GM12878 (cell line): Measurements from ENCODE around the gene IQSEC2. TPM values are rescaled to one million over a fixed set of nuclear protein-coding genes. Genes with fewer than 3 reads are reported as not detected.

Source experiments
- ATAC-seq: fragments of 200-7000 bp; cut with Tn5 transposase; 3 replicates; pipeline ENCODE4 v1.9.1; 2020; ENCODE audit warnings: mild to moderate bottlenecking, moderate library complexity
- BruUV-seq: library from RNA; stranded (reverse); fragments of 400-500 nt; replicated peaks from 2 replicates; lab custom pipeline; 2021; lab: Mats Ljungman, UMichigan
- CTCF ChIA-PET: fragments of 300-600 bp; sonication (Branson Sonifier 250); formaldehyde crosslinking; extraction: SDS; loops from one replicate; lab custom pipeline; 2021; ENCODE audit warnings: inconsistent platforms; lab: Yijun Ruan, JAX
- POLR2A ChIA-PET: fragments of 350-600 bp; formaldehyde crosslinking; extraction: SDS; loops from one replicate; lab custom pipeline; 2021; ENCODE audit warnings: inconsistent platforms; lab: Charles Lee
- RAD21 ChIA-PET: fragments of 300-600 bp; sonication (Branson Sonifier 250); formaldehyde crosslinking; loops from one replicate; lab custom pipeline; 2023; ENCODE audit warnings: antibody characterized with exemption; ENCODE audit not compliant: unreplicated experiment; lab: Charles Lee
- SMC1A ChIA-PET: fragments of 300-600 bp; sonication (Branson Sonifier 250); formaldehyde crosslinking; loops from one replicate; lab custom pipeline; 2023; ENCODE audit not compliant: unreplicated experiment, uncharacterized antibody; lab: Charles Lee
- DNase-seq: peaks from one replicate; pipeline ENCODE4 v3.0.0-alpha.2; 2011; ENCODE audit warnings: low read depth, low spot score
- FAIRE-seq: peaks from 3 replicates; lab custom pipeline; 2011; peaks lifted over from hg19 to GRCh38; lab: Jason Lieb, UNC
- H2AFZ ChIP-seq: 2 replicates; pipeline ENCODE4 v1.6.0; 2011; ENCODE audit warnings: low read depth, low read length, control low read depth; ENCODE audit not compliant: control insufficient read depth
- H3K27ac ChIP-seq: 2 replicates; pipeline ENCODE4 v1.5.1; 2011; ENCODE audit warnings: control low read depth; ENCODE audit not compliant: control insufficient read depth, insufficient read depth
- H3K27me3 ChIP-seq, 2 experiments: replicated peaks in 1 of 2; 2 replicates each; pipeline versions ENCODE4 v1.6.0 to v1.6.1; 2011; ENCODE audit warnings: low read length in 1 of 2; ENCODE audit not compliant: control insufficient read depth in 2 of 2, insufficient read depth in 2 of 2
- H3K36me3 ChIP-seq, 2 experiments: 2 replicates each; pipeline ENCODE4 v1.5.1; 2011; ENCODE audit warnings: low read length in 1 of 2; ENCODE audit not compliant: control insufficient read depth in 2 of 2, insufficient read depth in 2 of 2
- H3K4me1 ChIP-seq: 2 replicates; pipeline ENCODE4 v1.6.1; 2011; ENCODE audit warnings: mild to moderate bottlenecking, low read length, moderate library complexity, mixed read lengths; ENCODE audit not compliant: control insufficient read depth, insufficient read depth
- H3K4me2 ChIP-seq: 2 replicates; pipeline ENCODE4 v1.6.0; 2011; ENCODE audit warnings: control low read depth; ENCODE audit not compliant: control insufficient read depth, insufficient read depth
- H3K4me3 ChIP-seq: fragments of 200-600 bp; sonication (generic); 2 replicates; pipeline ENCODE4 v1.5.1; 2016
- H3K79me2 ChIP-seq: 2 replicates; pipeline ENCODE4 v1.6.0; 2011; ENCODE audit warnings: low read length; ENCODE audit not compliant: control insufficient read depth, insufficient read depth
- H3K9ac ChIP-seq: 2 replicates; pipeline ENCODE4 v1.8.0; 2011; ENCODE audit warnings: low read length, control low read depth, mixed read lengths; ENCODE audit not compliant: control insufficient read depth, insufficient read depth
- H3K9me3 ChIP-seq: replicated peaks from 3 replicates; pipeline ENCODE4 v1.5.1; 2011; ENCODE audit warnings: mild to moderate bottlenecking, low read length; ENCODE audit not compliant: control insufficient read depth, insufficient read depth
- H4K20me1 ChIP-seq: 2 replicates; pipeline ENCODE4 v1.6.0; 2011; ENCODE audit not compliant: control insufficient read depth, insufficient read depth
- ATF7 ChIP-seq: fragments of 450-650 bp; IDR thresholded peaks from 2 replicates; pipeline ENCODE4 v1.6.1; 2016; ENCODE audit warnings: low read depth, mild to moderate bottlenecking
- BRCA1 ChIP-seq: IDR thresholded peaks from 2 replicates; pipeline ENCODE4 v1.6.1; 2011; ENCODE audit warnings: low read depth, low read length, improper control_type of control experiment
- GABPA ChIP-seq: IDR thresholded peaks from 2 replicates; pipeline ENCODE4 v1.6.1; 2014; ENCODE audit warnings: antibody characterized with exemption, low read depth, mild to moderate bottlenecking, inconsistent platforms
- MTA2 ChIP-seq: fragments of 450-650 bp; IDR thresholded peaks from 2 replicates; pipeline ENCODE4 v1.6.1; 2016; ENCODE audit warnings: low read depth, mild to moderate bottlenecking, moderate library complexity
- MYB ChIP-seq: fragments of 150-350 bp; IDR thresholded peaks from 2 replicates; pipeline ENCODE4 v1.6.1; 2014; ENCODE audit warnings: mild to moderate bottlenecking, low read depth, low read length, borderline replicate concordance
- SIN3A ChIP-seq: IDR thresholded peaks from 2 replicates; pipeline ENCODE4 v1.6.1; 2012; ENCODE audit warnings: low read depth, low read length, improper control_type of control experiment
- SRF ChIP-seq, 2 experiments: IDR thresholded peaks; 2 replicates each; pipeline ENCODE4 v1.6.1; 2011; ENCODE audit warnings: low read depth in 2 of 2, low read length in 2 of 2, mild to moderate bottlenecking in 1 of 2, moderate library complexity in 1 of 2
- ZNF592 ChIP-seq: fragments of 450-650 bp; IDR thresholded peaks from 2 replicates; pipeline ENCODE4 v1.6.1; 2017; ENCODE audit warnings: mild to moderate bottlenecking, moderate library complexity
- WGBS: methylation state at CpG from one replicate; pipeline ENCODE4 v1.1.6; 2016; ENCODE audit warnings: low lambda C conversion rate; ENCODE audit not compliant: insufficient replicate concordance, insufficient coverage; ENCODE audit errors: missing lambda C conversion rate; 5-methylcytosine and 5-hydroxymethylcytosine counted together
- in situ Hi-C: fragments of 300-500 bp; cut with MboI; formaldehyde crosslinking; loops from 9 replicates; pipeline ENCODE4 v1.14.3; 2018; ENCODE audit warnings: mixed read lengths
- intact Hi-C: fragments of 100-400 bp; cut with micrococcal nuclease; formaldehyde crosslinking; loops from one replicate; pipeline ENCODE4 v1.14.2; 2022; ENCODE audit not compliant: unreplicated experiment
- polyA plus RNA-seq, 11 experiments: library from polyadenylated mRNA; depleted of rRNA in 4 of 11; unstranded in 6 of 11; stranded (reverse) in 5 of 11; fragments of >200 nt; fragmentation: Nextera tagmentation in 4 of 11; fragmentation: Illumina TruSeq in 1 of 11; extraction: Ambion mirVana in 4 of 11; extraction: Trizol in 1 of 11; gene quantifications; 1 replicate in 1 of 11; 2 replicates in 10 of 11; pipeline versions ENCODE4 v1.2.1 to v1.2.3, GENCODE V29; 2011 to 2016; ENCODE audit warnings: inconsistent platforms in 2 of 11, missing spikeins in 2 of 11, low read depth in 1 of 11
- total RNA-seq, 4 experiments: library from RNA; depleted of rRNA in 3 of 4; stranded (reverse); fragments of >200 nt in 3 of 4; fragmentation: Illumina TruSeq in 1 of 4; extraction: Trizol in 1 of 4; gene quantifications; 2 replicates each; pipeline versions ENCODE4 v1.2.1 to v1.2.3, GENCODE V29; 2013 to 2021
- TF ChIP-seq, protein P1 (sequence below): fragments of 450-650 bp; formaldehyde crosslinking; IDR thresholded peaks from 2 replicates; pipeline ENCODE4 v1.4.0; 2022; ENCODE audit warnings: mild to moderate bottlenecking, moderate library complexity

Gene IQSEC2
- total and polyA plus RNA-seq, 10 of the 15 experiments (the other 5 are each of a cell fraction or from before 2014, with no cell fraction given) = 0.01 to 0.23 (median 0.04) TPM; not detected in 3

- ChIA-PET RAD21 (interaction anchor here (1.0 kb wide), 1 partner anchor 9 kb away, joined by 3 read pairs; the partner anchor contains the start of gene IQSEC2), SMC1A (no interaction called here)
- Histone ChIP-seq H3K9me3 (no peaks in the 10 kb centered on the region), H3K36me3 (no peaks in the 10 kb centered on the region), H4K20me1 (no peaks in the 10 kb centered on the region)
- WGBS = 12% methylated on average over 8 of the region's 8 CpGs
- TF ChIP-seq MYB = no peak
- TF ChIP-seq ATF7 = 0 out of 2 replicates have a peak, but pooled peaks have one; percentile 41
- TF ChIP-seq, all 136 proteins: peak for 1
- Histone ChIP-seq H3K4me2 (no peak overlapping the region), H3K27me3 (no peaks in the 10 kb centered on the region), H3K79me2 (no peaks in the 10 kb centered on the region), H3K4me3 (no peak overlapping the region), H3K9ac (no peak overlapping the region), H2AFZ (no peak overlapping the region), H3K4me1 (no peaks in the 10 kb centered on the region), H3K27ac (no peak overlapping the region)
- ChIA-PET POLR2A (no interaction called here), CTCF (interaction anchor here (1.5 kb wide), 1 partner anchor 10 kb away, joined by 7 read pairs; the partner anchor contains the start of gene IQSEC2)
- in situ Hi-C loops (no loop called here), intact Hi-C loops (no loop called here)
- DNase-seq = no peak
- no TSS peak for BruUV-seq
- no peak for ATAC-seq
- FAIRE-seq = no peak
These were observed 8.5 kb downstream of the IQSEC2 start for GRCh38 chrX:53272808-53273337.

DNA sequence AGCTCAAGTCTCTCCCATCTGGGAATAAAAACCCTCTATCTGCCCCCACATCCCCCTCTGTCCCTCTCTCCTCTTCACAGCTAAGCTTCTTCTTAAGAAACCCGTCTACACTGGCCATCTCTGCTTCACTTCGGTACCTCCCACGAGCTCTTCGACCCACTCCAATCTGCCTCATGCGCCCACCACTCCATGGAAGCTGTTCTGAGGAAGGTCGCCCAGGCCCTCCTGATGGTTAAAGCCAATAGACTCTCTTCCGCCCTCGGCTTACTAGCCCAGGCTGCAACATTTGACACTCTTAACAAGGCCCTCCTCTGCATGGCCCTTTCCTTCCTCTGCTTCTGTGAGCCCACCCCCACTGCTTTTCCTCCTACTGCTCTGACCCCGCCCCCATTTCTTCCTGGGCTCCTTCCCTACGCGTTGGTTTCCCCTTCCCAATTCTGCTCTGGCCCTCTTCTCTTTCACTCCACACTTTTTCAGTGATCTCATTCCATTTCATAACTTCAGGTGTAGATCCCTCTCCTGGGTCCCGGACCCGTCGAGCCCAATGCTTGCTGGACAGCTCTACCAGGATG lies 11.8 kb downstream of the IQSEC2 start:
- H3K9ac ChIP-seq = no peak overlapping the region
- in situ Hi-C loops = no loop called here
- no peak overlapping the region for H2AFZ ChIP-seq
- no peak overlapping the region for H3K27ac ChIP-seq
- no peak for FAIRE-seq
- POLR2A ChIA-PET = no interaction called here
- CTCF ChIA-PET = no interaction called here
- SMC1A ChIA-PET = no interaction called here
- no peak for DNase-seq
- no peaks in the 10 kb centered on the region for H3K79me2 ChIP-seq
- H3K4me2 ChIP-seq = no peak overlapping the region
- H3K9me3 ChIP-seq = no peaks in the 10 kb centered on the region
- 25% methylated on average over 14 of the region's 14 CpGs for WGBS
- RAD21 ChIA-PET = no interaction called here
- no peak for ATAC-seq
- no TSS peak for BruUV-seq
- no peaks in the 10 kb centered on the region for H4K20me1 ChIP-seq
- H3K4me3 ChIP-seq = no peak overlapping the region
- H3K4me1 ChIP-seq = no peaks in the 10 kb centered on the region
- peaks cover 0 to 1% of the 10 kb centered on the region in 2 experiments; a peak in 1 of 4 replicates for H3K27me3 ChIP-seq
- intact Hi-C loops = no loop called here
- H3K36me3 ChIP-seq = no peaks in the 10 kb centered on the region
- TF ChIP-seq, protein P1, sequence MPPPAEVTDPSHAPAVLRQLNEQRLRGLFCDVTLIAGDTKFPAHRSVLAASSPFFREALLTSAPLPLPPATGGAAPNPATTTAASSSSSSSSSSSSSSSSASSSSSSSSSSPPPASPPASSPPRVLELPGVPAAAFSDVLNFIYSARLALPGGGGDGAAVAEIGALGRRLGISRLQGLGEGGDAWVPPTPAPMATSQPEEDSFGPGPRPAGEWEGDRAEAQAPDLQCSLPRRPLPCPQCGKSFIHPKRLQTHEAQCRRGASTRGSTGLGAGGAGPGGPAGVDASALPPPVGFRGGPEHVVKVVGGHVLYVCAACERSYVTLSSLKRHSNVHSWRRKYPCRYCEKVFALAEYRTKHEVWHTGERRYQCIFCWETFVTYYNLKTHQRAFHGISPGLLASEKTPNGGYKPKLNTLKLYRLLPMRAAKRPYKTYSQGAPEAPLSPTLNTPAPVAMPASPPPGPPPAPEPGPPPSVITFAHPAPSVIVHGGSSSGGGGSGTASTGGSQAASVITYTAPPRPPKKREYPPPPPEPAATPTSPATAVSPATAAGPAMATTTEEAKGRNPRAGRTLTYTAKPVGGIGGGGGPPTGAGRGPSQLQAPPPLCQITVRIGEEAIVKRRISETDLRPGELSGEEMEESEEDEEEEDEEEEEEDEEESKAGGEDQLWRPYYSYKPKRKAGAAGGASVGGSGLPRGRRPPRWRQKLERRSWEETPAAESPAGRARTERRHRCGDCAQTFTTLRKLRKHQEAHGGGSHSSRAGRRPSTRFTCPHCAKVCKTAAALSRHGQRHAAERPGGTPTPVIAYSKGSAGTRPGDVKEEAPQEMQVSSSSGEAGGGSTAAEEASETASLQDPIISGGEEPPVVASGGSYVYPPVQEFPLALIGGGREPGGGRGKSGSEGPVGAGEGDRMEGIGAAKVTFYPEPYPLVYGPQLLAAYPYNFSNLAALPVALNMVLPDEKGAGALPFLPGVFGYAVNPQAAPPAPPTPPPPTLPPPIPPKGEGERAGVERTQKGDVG = no peak
- TF ChIP-seq SRF (IDR thresholded peaks at IDR 0.05; ENCODE audit: low read depth in 2 of 2, low read length in 2 of 2) (no peak), ZNF592 (no peak), GABPA (no peak), MTA2 (no peak), BRCA1 (no peak), MYB (no peak), SIN3A (no peak)
